Neural progenitor cell (in vitro differentiated cells): Measurements from ENCODE around the gene CCDC85C. TPM values are rescaled to one million over a fixed set of nuclear protein-coding genes. Genes with fewer than 3 reads are reported as not detected.

Experiments used
- DNase-seq: peaks from one replicate; pipeline ENCODE4 v3.0.0-alpha.2; 2016; ENCODE audit warnings: low spot score
- H2AFZ ChIP-seq: fragments of 200-600 bp; sonication (generic); replicated peaks from 2 replicates; pipeline ENCODE4 v1.6.1; 2016; ENCODE audit warnings: antibody characterized with exemption
- H3F3A ChIP-seq: fragments of 200-600 bp; sonication (generic); 2 replicates; pipeline ENCODE4 v1.6.1; 2016; ENCODE audit warnings: antibody characterized with exemption, low read depth
- H3K27ac ChIP-seq: fragments of 200-600 bp; sonication (generic); 2 replicates; pipeline ENCODE4 v1.5.1; 2016; ENCODE audit warnings: mild to moderate bottlenecking
- H3K27me3 ChIP-seq: fragments of 200-600 bp; sonication (generic); 2 replicates; pipeline ENCODE4 v1.6.1; 2016; ENCODE audit warnings: mild to moderate bottlenecking, moderate library complexity
- H3K36me3 ChIP-seq: fragments of 200-600 bp; sonication (generic); 2 replicates; pipeline ENCODE4 v1.5.1; 2016
- H3K4me1 ChIP-seq: fragments of 200-600 bp; sonication (generic); 2 replicates; pipeline ENCODE4 v1.6.1; 2016; ENCODE audit warnings: mixed run types
- H3K4me2 ChIP-seq: fragments of 200-600 bp; sonication (generic); 2 replicates; pipeline ENCODE4 v1.6.1; 2016
- H3K4me3 ChIP-seq: fragments of 200-600 bp; sonication (generic); 2 replicates; pipeline ENCODE4 v1.5.1; 2016
- H3K79me2 ChIP-seq: fragments of 200-600 bp; sonication (generic); 2 replicates; pipeline ENCODE4 v1.6.1; 2016; ENCODE audit warnings: low read depth
- H3K9ac ChIP-seq: fragments of 200-600 bp; sonication (generic); 2 replicates; pipeline ENCODE4 v1.6.1; 2016
- H3K9me3 ChIP-seq: fragments of 200-600 bp; sonication (generic); 2 replicates; pipeline ENCODE4 v1.5.1; 2016; ENCODE audit warnings: low read depth
- H4K20me1 ChIP-seq: fragments of 200-600 bp; sonication (generic); 2 replicates; pipeline ENCODE4 v1.6.1; 2016; ENCODE audit warnings: low read depth
- H3K27ac Mint-ChIP-seq: 3 replicates; pipeline ENCODE4 v1.8.0; 2021; ENCODE audit warnings: mixed read lengths
- H3K27me3 Mint-ChIP-seq: 2 replicates; pipeline ENCODE4 v1.8.0; 2022; ENCODE audit warnings: low read depth, mild to moderate bottlenecking, inconsistent platforms, moderate library complexity, mixed read lengths; ENCODE audit not compliant: insufficient read depth
- H3K36me3 Mint-ChIP-seq: 3 replicates; pipeline ENCODE4 v1.8.0; 2021; ENCODE audit warnings: mixed read lengths
- H3K4me1 Mint-ChIP-seq: 3 replicates; pipeline ENCODE4 v1.8.0; 2021; ENCODE audit warnings: mixed read lengths
- H3K4me3 Mint-ChIP-seq: 3 replicates; pipeline ENCODE4 v1.8.0; 2021; ENCODE audit warnings: mild to moderate bottlenecking, moderate library complexity, mixed read lengths
- H3K9me3 Mint-ChIP-seq: 3 replicates; pipeline ENCODE4 v1.8.0; 2020; ENCODE audit warnings: mixed read lengths
- EZH2 ChIP-seq: fragments of 200-600 bp; sonication (generic); IDR thresholded peaks from 2 replicates; pipeline ENCODE4 v1.6.1; 2017; ENCODE audit warnings: antibody characterized with exemption, mild to moderate bottlenecking, moderate library complexity
- EZH2phosphoT487 ChIP-seq: fragments of 200-600 bp; sonication (generic); IDR thresholded peaks from 2 replicates; pipeline ENCODE4 v1.6.1; 2017; ENCODE audit warnings: antibody characterized with exemption
- total RNA-seq: library from RNA; depleted of rRNA; stranded (reverse); fragments of >200 nt; gene quantifications from 2 replicates; pipeline ENCODE4 v1.2.3, GENCODE V29; 2015; ENCODE audit warnings: low replicate concordance
- TF ChIP-seq, protein P1 (sequence below): fragments of 200-600 bp; sonication (generic); IDR thresholded peaks from 2 replicates; pipeline ENCODE4 v1.5.1; 2017; ENCODE audit warnings: antibody characterized with exemption, mild to moderate bottlenecking

The CCDC85C gene
- total RNA-seq, 1 donor from 2014 or later, result 19.0 TPM

DNA sequence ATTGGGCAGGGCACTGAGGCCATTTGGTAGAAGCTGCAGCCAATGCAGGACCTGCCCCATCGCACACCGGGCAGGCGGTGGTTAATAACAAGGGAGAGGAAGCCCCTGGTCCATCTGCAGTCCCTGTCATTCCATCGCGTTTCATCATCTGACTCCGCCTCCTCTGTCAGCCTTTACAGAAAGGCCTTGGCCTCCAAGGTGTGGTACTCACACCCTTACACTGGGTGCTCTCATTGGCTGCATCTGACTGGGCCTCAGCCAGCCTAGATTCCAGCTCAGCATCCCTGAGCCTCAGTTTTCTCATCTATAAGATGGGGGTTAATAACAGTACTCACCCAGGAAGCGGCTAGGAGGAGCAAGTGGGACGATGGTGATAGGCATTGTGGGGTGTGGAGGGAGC lies 26.2 kb upstream of the CCDC85C start:
- Histone ChIP-seq H3K4me3 (no peak overlapping the region), H3K27ac (no peak overlapping the region), H3K4me1 (peaks cover 8% of the 10 kb centered on the region), H3K36me3 (no peaks in the 10 kb centered on the region), H3K27me3 (no peaks in the 10 kb centered on the region), H3K79me2 (no peaks in the 10 kb centered on the region), H3K4me2 (no peak overlapping the region), H2AFZ (no peak overlapping the region), H4K20me1 (no peaks in the 10 kb centered on the region), H3F3A (no peaks in the 10 kb centered on the region), H3K9me3 (no peaks in the 10 kb centered on the region), H3K9ac (no peak overlapping the region)
- DNase-seq, result no peak
- no peaks in the 10 kb centered on the region for H3K9me3 Mint-ChIP-seq
- H3K27me3 Mint-ChIP-seq, result peaks cover 2% of the 10 kb centered on the region
- TF ChIP-seq, protein P1, sequence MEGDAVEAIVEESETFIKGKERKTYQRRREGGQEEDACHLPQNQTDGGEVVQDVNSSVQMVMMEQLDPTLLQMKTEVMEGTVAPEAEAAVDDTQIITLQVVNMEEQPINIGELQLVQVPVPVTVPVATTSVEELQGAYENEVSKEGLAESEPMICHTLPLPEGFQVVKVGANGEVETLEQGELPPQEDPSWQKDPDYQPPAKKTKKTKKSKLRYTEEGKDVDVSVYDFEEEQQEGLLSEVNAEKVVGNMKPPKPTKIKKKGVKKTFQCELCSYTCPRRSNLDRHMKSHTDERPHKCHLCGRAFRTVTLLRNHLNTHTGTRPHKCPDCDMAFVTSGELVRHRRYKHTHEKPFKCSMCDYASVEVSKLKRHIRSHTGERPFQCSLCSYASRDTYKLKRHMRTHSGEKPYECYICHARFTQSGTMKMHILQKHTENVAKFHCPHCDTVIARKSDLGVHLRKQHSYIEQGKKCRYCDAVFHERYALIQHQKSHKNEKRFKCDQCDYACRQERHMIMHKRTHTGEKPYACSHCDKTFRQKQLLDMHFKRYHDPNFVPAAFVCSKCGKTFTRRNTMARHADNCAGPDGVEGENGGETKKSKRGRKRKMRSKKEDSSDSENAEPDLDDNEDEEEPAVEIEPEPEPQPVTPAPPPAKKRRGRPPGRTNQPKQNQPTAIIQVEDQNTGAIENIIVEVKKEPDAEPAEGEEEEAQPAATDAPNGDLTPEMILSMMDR, result no peak
- TF ChIP-seq EZH2phosphoT487 (no peak), EZH2 (no peak)
- H3K27ac Mint-ChIP-seq, result no peak overlapping the region
- no peak overlapping the region for H3K4me3 Mint-ChIP-seq
- peaks cover 30% of the 10 kb centered on the region for H3K4me1 Mint-ChIP-seq
- no peaks in the 10 kb centered on the region for H3K36me3 Mint-ChIP-seq

DNA sequence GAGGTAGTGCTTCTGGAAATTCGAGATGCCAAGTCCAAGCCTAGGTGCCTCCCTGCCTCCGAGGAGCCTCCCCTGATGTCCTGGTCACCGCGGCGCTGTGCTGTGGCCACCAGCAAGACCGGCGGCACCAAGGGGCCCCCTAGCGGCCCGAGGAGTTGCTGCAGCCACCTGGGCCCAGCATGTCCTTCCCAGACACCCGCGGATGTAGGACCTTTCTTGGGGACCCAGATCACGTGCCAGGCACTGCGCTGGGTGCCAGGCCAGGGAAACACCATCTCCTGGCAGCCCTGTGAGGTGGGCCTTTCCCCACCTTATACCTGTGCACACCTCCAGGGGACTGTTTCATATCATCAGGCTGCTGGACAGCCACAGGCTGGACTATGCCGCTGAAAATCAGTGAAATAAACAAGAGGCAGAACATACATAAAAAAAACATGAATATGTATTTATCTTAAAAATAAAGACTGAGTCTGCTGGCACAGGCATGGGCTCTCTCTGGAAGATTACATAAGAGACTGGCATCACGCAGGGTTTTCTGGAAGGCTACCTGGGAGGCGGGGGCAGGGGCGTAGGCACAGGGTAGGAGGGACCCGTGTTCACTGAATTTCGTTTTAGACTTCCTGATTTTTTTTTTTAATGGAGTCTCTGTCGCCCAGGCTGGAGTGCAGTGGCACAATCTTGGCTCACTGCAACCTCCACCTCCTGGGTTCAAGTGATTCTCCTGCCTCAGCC lies 25.0 kb upstream of the CCDC85C start:
- H3F3A ChIP-seq, result no peaks in the 10 kb centered on the region
- H3K9ac ChIP-seq, result no peak overlapping the region
- no peaks in the 10 kb centered on the region for H3K79me2 ChIP-seq
- H3K27me3 ChIP-seq, result no peaks in the 10 kb centered on the region
- Mint-ChIP-seq H3K4me1 (peaks cover 22% of the 10 kb centered on the region), H3K27ac (no peak overlapping the region), H3K27me3 (peaks cover 2% of the 10 kb centered on the region), H3K4me3 (peak overlapping the region; percentile 35), H3K36me3 (no peaks in the 10 kb centered on the region), H3K9me3 (no peaks in the 10 kb centered on the region)
- no peak overlapping the region for H2AFZ ChIP-seq
- no peaks in the 10 kb centered on the region for H3K36me3 ChIP-seq
- H3K9me3 ChIP-seq, result no peaks in the 10 kb centered on the region
- H4K20me1 ChIP-seq, result no peaks in the 10 kb centered on the region
- peak; percentile 88 for DNase-seq
- no peak overlapping the region for H3K27ac ChIP-seq
- TF ChIP-seq EZH2, result no peak
- TF ChIP-seq, protein P1, result peak; percentile 98
- no peak for TF ChIP-seq EZH2phosphoT487
- no peak overlapping the region for H3K4me2 ChIP-seq
- H3K4me3 ChIP-seq, result no peak overlapping the region
- peaks cover 8% of the 10 kb centered on the region for H3K4me1 ChIP-seq

GRCh38 chr14:99627510-99628381 lies 23.7 kb upstream of the CCDC85C start:
- Mint-ChIP-seq H3K27ac (no peak overlapping the region), H3K36me3 (no peaks in the 10 kb centered on the region), H3K9me3 (no peaks in the 10 kb centered on the region), H3K4me3 (no peak overlapping the region), H3K4me1 (peaks cover 19% of the 10 kb centered on the region), H3K27me3 (peaks cover 2% of the 10 kb centered on the region)
- H3K9me3 ChIP-seq, result no peaks in the 10 kb centered on the region
- TF ChIP-seq EZH2, result no peak
- TF ChIP-seq EZH2phosphoT487, result no peak
- TF ChIP-seq, protein P1, result no peak
- H3K4me2 ChIP-seq, result no peak overlapping the region
- no peak overlapping the region for H3K9ac ChIP-seq
- no peaks in the 10 kb centered on the region for H3K27me3 ChIP-seq
- DNase-seq, result no peak
- no peaks in the 10 kb centered on the region for H3F3A ChIP-seq
- H3K27ac ChIP-seq, result no peak overlapping the region
- no peak overlapping the region for H2AFZ ChIP-seq
- H3K79me2 ChIP-seq, result no peaks in the 10 kb centered on the region
- H3K36me3 ChIP-seq, result no peaks in the 10 kb centered on the region
- no peaks in the 10 kb centered on the region for H3K4me1 ChIP-seq
- H4K20me1 ChIP-seq, result no peaks in the 10 kb centered on the region
- H3K4me3 ChIP-seq, result no peak overlapping the region
